DMS153 (cell line): ENCODE results near the gene MDP1.
A peak's percentile ranks its signal among the peaks of the same experiment; 100 is the strongest.

Experiments
- DNase-seq: peaks from one replicate; lab custom pipeline; 2025; lab: John Stamatoyannopoulos, UW

The MDP1 gene

GRCh38 chr14:24215495-24216344 lies at the start of gene MDP1:
MDP1 (minus strand) TSS chr14:24216066; CDS start chr14:24215955, 111 bp downstream.
- peak; percentile 72 for DNase-seq

- DNase-seq: no peak
These were observed 48.4 kb upstream of the MDP1 start for GRCh38 chr14:24264298-24264697.

- no peak for DNase-seq
These were observed 48.0 kb upstream of the MDP1 start for GRCh38 chr14:24263848-24264247.

- no peak for DNase-seq
These were observed 47.2 kb upstream of the MDP1 start, which contains the start of gene TGM1 for GRCh38 chr14:24262821-24263733. TGM1 (minus strand) TSS chr14:24263177; CDS start chr14:24262352, 825 bp downstream.

- DNase-seq: no peak
These were observed 46.1 kb upstream of the MDP1 start for GRCh38 chr14:24261969-24262327.

- DNase-seq: no peak
These were observed 45.5 kb upstream of the MDP1 start for GRCh38 chr14:24261256-24261968.

- DNase-seq: no peak
These were observed 44.9 kb upstream of the MDP1 start for GRCh38 chr14:24260780-24261157.

- DNase-seq: no peak
These were observed 44.3 kb upstream of the MDP1 start for GRCh38 chr14:24260026-24260779.

- DNase-seq: no peak
These were observed 43.6 kb upstream of the MDP1 start for GRCh38 chr14:24259282-24260025.

GRCh38 chr14:24258548-24259265 lies 42.8 kb upstream of the MDP1 start:
- no peak for DNase-seq

- DNase-seq: no peak
These were observed 42.3 kb upstream of the MDP1 start for GRCh38 chr14:24258119-24258518.

- no peak for DNase-seq
These were observed 41.1 kb upstream of the MDP1 start for GRCh38 chr14:24256960-24257359.

- no peak for DNase-seq
These were observed 40.3 kb upstream of the MDP1 start for GRCh38 chr14:24255931-24256711.

- DNase-seq: no peak
These were observed 39.6 kb upstream of the MDP1 start for GRCh38 chr14:24255438-24255837.

GRCh38 chr14:24254630-24255392 lies 38.9 kb upstream of the MDP1 start:
- DNase-seq: no peak

- DNase-seq: no peak
These were observed 38.1 kb upstream of the MDP1 start for GRCh38 chr14:24253936-24254335.

GRCh38 chr14:24252289-24253124 lies 36.6 kb upstream of the MDP1 start:
- DNase-seq: no peak

- DNase-seq: no peak
These were observed 36.0 kb upstream of the MDP1 start for GRCh38 chr14:24251880-24252288.
